Keratinocyte (primary cell): ENCODE results near the gene PARVA. TPM values are rescaled to one million over a fixed set of nuclear protein-coding genes. Genes with fewer than 3 reads are reported as not detected.

ENCODE experiments used
- DNase-seq: peaks from one replicate; pipeline ENCODE4 v3.0.0-alpha.2; 2011; ENCODE audit warnings: low read depth, missing footprints, low spot score
- FAIRE-seq: peaks from 2 replicates; lab custom pipeline; 2011; peaks lifted over from hg19 to GRCh38; lab: Jason Lieb, UNC
- H2AFZ ChIP-seq: 2 replicates; pipeline ENCODE4 v1.6.0; 2012; ENCODE audit warnings: low read length, control low read depth, inconsistent platforms; ENCODE audit not compliant: control insufficient read depth
- H3K27ac ChIP-seq: 2 replicates; pipeline ENCODE4 v1.5.1; 2011; ENCODE audit warnings: low read length; ENCODE audit not compliant: control insufficient read depth, insufficient read depth
- H3K27me3 ChIP-seq: 3 replicates; pipeline ENCODE4 v1.6.0; 2011; ENCODE audit warnings: low read length; ENCODE audit not compliant: control insufficient read depth, insufficient read depth; ENCODE audit errors: extremely low read depth
- H3K36me3 ChIP-seq, 2 experiments: 2 replicates in 1 of 2; 3 replicates in 1 of 2; pipeline ENCODE4 v1.5.1; 2011; ENCODE audit warnings: low read length in 2 of 2, mild to moderate bottlenecking in 1 of 2; ENCODE audit not compliant: control insufficient read depth in 2 of 2, insufficient read depth in 2 of 2; ENCODE audit errors: extremely low read depth in 1 of 2
- H3K4me1 ChIP-seq: 3 replicates; pipeline ENCODE4 v1.5.1; 2011; ENCODE audit warnings: low read length; ENCODE audit not compliant: control insufficient read depth, insufficient read depth; ENCODE audit errors: extremely low read depth
- H3K4me2 ChIP-seq: 3 replicates; pipeline ENCODE4 v1.6.0; 2011; ENCODE audit warnings: low read depth, low read length; ENCODE audit not compliant: control insufficient read depth, insufficient read depth; ENCODE audit errors: extremely low read depth
- H3K4me3 ChIP-seq, 3 experiments: fragments of 200-600 bp in 1 of 3; sonication (generic) in 1 of 3; 2 replicates in 2 of 3; 3 replicates in 1 of 3; pipeline ENCODE4 v1.5.1; 2011 to 2016; ENCODE audit warnings: low read length in 3 of 3, mild to moderate bottlenecking in 3 of 3, control low read depth in 2 of 3, inconsistent platforms in 1 of 3, low read depth in 1 of 3, mixed read lengths in 1 of 3, mixed run types in 1 of 3, moderate library complexity in 1 of 3; ENCODE audit not compliant: control insufficient read depth in 2 of 3, insufficient read depth in 2 of 3; ENCODE audit errors: extremely low read depth in 1 of 3
- H3K79me2 ChIP-seq: 2 replicates; pipeline ENCODE4 v1.6.0; 2012; ENCODE audit warnings: low read length; ENCODE audit not compliant: control insufficient read depth, insufficient read depth
- H3K9ac ChIP-seq: 3 replicates; pipeline ENCODE4 v1.6.0; 2011; ENCODE audit warnings: low read length; ENCODE audit not compliant: control insufficient read depth, insufficient read depth; ENCODE audit errors: extremely low read depth
- H3K9me1 ChIP-seq: 3 replicates; pipeline ENCODE4 v1.6.0; 2011; ENCODE audit warnings: low read length; ENCODE audit not compliant: control insufficient read depth, insufficient read depth; ENCODE audit errors: extremely low read depth
- H3K9me3 ChIP-seq: 2 replicates; pipeline ENCODE4 v1.5.1; 2012; ENCODE audit warnings: low read depth, low read length; ENCODE audit not compliant: control insufficient read depth
- H4K20me1 ChIP-seq: 3 replicates; pipeline ENCODE4 v1.6.0; 2011; ENCODE audit warnings: low read length; ENCODE audit not compliant: control insufficient read depth, insufficient read depth; ENCODE audit errors: extremely low read depth
- EZH2 ChIP-seq: IDR thresholded peaks from one replicate; pipeline ENCODE4 v1.6.1; 2012; ENCODE audit warnings: inconsistent platforms, mild to moderate bottlenecking, low read length, moderate library complexity
- dilution Hi-C: fragments of 300-500 bp; cut with MboI; formaldehyde crosslinking; loops from one replicate; pipeline ENCODE4 v1.7.0; 2020; ENCODE audit warnings: low sequenced_read_pairs; ENCODE audit not compliant: extremely low pct_ligation_motif_present
- polyA plus RNA-seq, 5 experiments: library from polyadenylated mRNA; depleted of rRNA in 3 of 5; stranded (reverse) in 3 of 5; stranded (forward) in 1 of 5; unstranded in 1 of 5; fragments of >200 nt; gene quantifications; 1 replicate in 1 of 5; 2 replicates in 3 of 5; 3 replicates in 1 of 5; pipeline versions ENCODE4 v1.2.1 to v1.2.3, GENCODE V29; 2011 to 2012; ENCODE audit warnings: missing spikeins in 2 of 5, low read depth in 1 of 5, low replicate concordance in 1 of 5
- TF ChIP-seq, protein P1 (sequence below), 3 experiments: IDR thresholded peaks in 1 of 3; conservative IDR thresholded peaks in 1 of 3; optimal IDR thresholded peaks in 1 of 3; 2 replicates in 2 of 3; 3 replicates in 1 of 3; pipeline versions ENCODE3 to v1.5.1; 2011; ENCODE audit warnings: low read length in 3 of 3, mild to moderate bottlenecking in 3 of 3, moderate library complexity in 2 of 3, control low read depth in 1 of 3, inconsistent platforms in 1 of 3; ENCODE audit not compliant: insufficient read depth in 2 of 3; ENCODE audit errors: extremely low read depth in 1 of 3

PARVA gene
- polyA plus RNA-seq, 1 donor (not counting 4 experiments of a cell fraction or from before 2014, with no cell fraction given), result 28.9 TPM

DNA sequence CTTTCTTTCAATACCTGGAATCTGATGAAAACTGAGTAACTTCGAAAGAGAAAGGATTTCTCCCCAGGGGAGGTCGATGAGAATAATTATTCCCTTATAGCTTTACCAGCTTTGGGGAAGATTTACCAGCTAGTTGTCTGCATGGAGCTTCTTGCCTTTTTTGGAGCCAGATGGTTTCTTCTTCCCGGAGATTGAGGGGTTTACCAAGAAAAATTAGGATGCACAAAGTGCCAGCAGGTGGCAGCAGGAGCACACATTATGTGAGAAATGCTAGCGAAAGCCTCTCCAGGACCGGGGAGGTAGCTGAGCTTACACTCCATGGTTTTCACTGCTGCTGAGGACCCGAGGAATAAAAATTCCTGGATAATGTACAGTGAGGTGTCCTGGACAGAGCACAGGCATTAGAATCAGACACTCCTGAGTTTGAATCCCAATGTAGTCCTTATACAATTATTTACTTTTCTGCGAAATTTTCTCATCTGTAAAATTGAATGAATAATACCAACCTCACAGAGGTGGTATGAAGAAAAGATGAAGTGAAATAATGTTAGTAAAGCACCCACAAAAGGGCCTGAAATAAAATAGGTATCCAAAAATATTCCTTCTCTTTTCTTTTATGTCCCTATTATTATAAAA, 46.0 kb upstream of the PARVA start:
- Histone ChIP-seq H3K36me3 (peaks cover 19 to 20% of the 10 kb centered on the region in 2 experiments), H3K9me3 (no peaks in the 10 kb centered on the region), H3K9me1 (no peaks in the 10 kb centered on the region), H3K79me2 (no peaks in the 10 kb centered on the region), H3K9ac (no peak overlapping the region), H3K4me3 (no peak overlapping the region), H3K4me2 (no peak overlapping the region), H3K27me3 (no peaks in the 10 kb centered on the region), H3K27ac (no peak overlapping the region), H4K20me1 (no peaks in the 10 kb centered on the region), H3K4me1 (no peaks in the 10 kb centered on the region), H2AFZ (no peak overlapping the region)
- dilution Hi-C loops, result no loop called here
- no peak for TF ChIP-seq EZH2
- TF ChIP-seq, protein P1, sequence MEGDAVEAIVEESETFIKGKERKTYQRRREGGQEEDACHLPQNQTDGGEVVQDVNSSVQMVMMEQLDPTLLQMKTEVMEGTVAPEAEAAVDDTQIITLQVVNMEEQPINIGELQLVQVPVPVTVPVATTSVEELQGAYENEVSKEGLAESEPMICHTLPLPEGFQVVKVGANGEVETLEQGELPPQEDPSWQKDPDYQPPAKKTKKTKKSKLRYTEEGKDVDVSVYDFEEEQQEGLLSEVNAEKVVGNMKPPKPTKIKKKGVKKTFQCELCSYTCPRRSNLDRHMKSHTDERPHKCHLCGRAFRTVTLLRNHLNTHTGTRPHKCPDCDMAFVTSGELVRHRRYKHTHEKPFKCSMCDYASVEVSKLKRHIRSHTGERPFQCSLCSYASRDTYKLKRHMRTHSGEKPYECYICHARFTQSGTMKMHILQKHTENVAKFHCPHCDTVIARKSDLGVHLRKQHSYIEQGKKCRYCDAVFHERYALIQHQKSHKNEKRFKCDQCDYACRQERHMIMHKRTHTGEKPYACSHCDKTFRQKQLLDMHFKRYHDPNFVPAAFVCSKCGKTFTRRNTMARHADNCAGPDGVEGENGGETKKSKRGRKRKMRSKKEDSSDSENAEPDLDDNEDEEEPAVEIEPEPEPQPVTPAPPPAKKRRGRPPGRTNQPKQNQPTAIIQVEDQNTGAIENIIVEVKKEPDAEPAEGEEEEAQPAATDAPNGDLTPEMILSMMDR (optimal IDR thresholded peaks at IDR 0.05 in 1 of 3, IDR thresholded peaks at IDR 0.05 in 1 of 3, conservative IDR thresholded peaks at IDR 0.05 in 1 of 3; ENCODE audit: extremely low read depth in 1 of 3, insufficient read depth in 2 of 3, low read length in 3 of 3), result peak; percentile 63 to 82 (median 78)
- DNase-seq (peak; percentile 35), FAIRE-seq (peak; percentile 69)

GRCh38 chr11:12343526-12343925, 33.8 kb upstream of the PARVA start:
- TF ChIP-seq, protein P1 (optimal IDR thresholded peaks at IDR 0.05 in 1 of 3, IDR thresholded peaks at IDR 0.05 in 1 of 3, conservative IDR thresholded peaks at IDR 0.05 in 1 of 3; ENCODE audit: extremely low read depth in 1 of 3, insufficient read depth in 2 of 3, low read length in 3 of 3), result no peak
- no peak for TF ChIP-seq EZH2
- DNase-seq, result no peak

More at GRCh38 chr11:12343526-12343925, 33.8 kb upstream of the PARVA start:
- Histone ChIP-seq H3K4me1 (no peaks in the 10 kb centered on the region), H3K79me2 (no peaks in the 10 kb centered on the region), H3K9ac (no peak overlapping the region), H3K9me3 (no peaks in the 10 kb centered on the region), H4K20me1 (no peaks in the 10 kb centered on the region), H3K9me1 (no peaks in the 10 kb centered on the region), H3K4me2 (no peak overlapping the region), H3K27me3 (no peaks in the 10 kb centered on the region), H3K36me3 (peaks cover 12 to 20% of the 10 kb centered on the region in 2 experiments), H3K27ac (no peak overlapping the region), H3K4me3 (no peak overlapping the region), H2AFZ (no peak overlapping the region)
- dilution Hi-C loops, result no loop called here
- FAIRE-seq, result no peak
